Skeletal muscle cell (primary cell): Measurements from ENCODE around the gene NDUFB11.

ENCODE experiments used
- DNase-seq: peaks from one replicate; pipeline ENCODE4 v3.0.0-alpha.2; 2010; ENCODE audit warnings: low read depth
- H3K4me3 ChIP-seq: 2 replicates; pipeline ENCODE4 v1.5.1; 2011; ENCODE audit warnings: low read depth, mild to moderate bottlenecking, control low read depth, low read length, moderate library complexity

Gene NDUFB11

DNA sequence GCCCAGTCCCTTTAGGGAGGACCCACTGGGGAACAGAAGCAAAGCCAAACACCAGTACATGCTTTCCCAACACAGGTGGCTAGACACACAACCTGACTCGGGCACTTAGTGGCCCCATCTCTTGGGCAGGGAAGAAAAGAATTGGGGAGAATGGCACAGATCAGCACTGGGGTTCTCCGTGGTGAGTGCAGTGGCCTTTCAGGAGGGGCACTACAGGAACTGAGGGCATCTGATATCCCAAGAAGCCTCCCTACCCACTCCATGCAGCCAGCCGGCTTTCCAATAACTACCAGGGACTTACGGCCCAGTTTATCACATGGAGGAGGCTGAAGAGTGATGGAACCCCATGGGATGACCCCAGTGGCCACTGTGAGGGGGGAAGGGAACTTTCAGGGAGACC lies 43.3 kb downstream of the NDUFB11 start:
- DNase-seq, result no peak
- no peak overlapping the region for H3K4me3 ChIP-seq

DNA sequence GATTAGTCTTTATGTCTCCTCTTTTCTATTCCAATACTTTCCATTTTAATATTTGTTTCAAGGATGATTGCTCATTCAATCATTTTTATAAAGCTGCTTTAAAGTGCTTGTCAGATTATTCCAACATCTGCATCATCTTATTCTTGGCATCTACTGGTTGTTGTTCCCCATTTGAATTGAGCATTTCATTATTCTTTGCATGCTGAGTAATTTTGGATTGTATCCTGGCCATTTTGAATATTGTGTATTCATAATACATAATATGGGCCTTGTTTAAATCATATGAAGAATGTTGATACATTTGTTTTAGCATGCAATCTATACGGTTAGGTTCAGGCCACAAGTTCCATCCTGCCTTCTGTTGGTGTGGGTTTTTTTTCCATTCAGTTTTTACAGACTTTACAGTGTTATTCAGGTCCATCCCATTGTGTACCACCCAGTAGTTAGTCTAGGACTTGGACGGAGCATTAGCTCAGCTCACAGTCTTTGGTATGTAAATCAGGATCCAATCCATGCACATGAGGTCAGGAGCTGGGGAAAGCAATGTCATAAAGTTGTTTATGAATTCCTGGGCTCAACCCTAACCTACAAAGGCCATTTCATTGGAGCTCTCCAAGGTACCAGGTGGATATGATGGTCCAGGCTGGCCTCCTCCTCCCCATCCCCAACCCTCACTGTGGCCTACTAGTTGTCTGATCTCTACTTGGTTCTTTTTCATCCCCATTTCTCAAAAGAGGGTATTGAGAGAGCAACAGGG lies 46.0 kb downstream of the NDUFB11 start:
- H3K4me3 ChIP-seq, result no peak overlapping the region
- DNase-seq, result no peak

DNA sequence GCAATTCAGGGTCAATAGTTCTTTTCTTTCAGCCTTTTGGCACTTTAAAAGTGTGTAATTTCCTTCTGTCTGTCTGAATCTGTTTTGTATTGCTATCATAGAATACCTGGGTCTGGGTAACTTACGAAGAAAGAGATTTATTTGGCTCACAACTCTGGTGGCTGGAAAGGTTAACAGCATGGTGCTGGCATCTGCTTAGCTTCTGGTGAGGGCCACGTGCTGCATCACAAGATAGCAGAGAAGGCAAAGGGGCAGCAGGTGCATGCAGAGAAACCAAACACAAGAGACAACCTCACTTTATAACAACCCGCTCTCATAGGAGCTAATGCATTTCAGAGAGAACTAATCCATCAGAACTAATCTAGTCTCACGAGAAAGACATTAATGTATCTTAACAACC lies 47.5 kb downstream of the NDUFB11 start:
- no peak overlapping the region for H3K4me3 ChIP-seq
- no peak for DNase-seq

DNA sequence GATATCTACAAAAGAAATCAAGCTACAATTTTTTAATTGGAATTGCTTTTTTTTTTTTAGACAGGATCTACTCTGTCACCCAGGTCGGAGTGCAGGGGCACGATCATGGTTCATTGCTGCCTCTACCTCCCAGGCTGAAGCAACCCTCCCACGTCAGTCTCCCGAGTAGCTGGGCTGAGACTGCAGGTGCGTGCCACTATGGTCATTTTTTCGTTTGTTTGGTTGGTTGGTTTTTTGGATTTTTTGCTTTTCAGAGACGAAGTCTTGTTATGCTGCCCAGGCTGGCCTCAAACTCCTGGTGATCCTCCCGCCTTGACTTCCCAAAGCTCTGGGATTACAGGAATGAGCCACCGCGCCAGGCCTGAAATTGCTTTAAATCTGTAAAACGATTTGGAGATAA lies 50.6 kb downstream of the NDUFB11 start:
- no peak overlapping the region for H3K4me3 ChIP-seq
- no peak for DNase-seq

DNA sequence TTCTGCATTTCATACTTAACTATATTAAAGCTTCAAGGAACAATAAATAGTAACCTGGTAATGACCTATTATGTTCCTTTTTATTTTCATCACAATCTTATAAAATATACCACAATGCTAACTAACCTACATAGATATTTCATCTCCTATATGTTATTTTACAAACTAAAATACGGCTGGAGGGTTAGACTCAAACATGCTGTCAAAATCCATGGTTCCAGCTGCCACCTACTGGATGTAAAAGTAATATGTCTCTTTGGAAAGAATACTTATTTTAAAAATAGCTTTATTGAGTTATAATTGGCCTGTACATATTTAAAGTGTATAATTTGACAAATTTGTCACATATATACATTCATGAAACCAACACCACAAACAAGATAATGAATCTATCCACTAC lies 51.3 kb downstream of the NDUFB11 start:
- no peak overlapping the region for H3K4me3 ChIP-seq
- DNase-seq, result no peak
